IMR-90 (cell line): ENCODE results near the gene LAMC2. TPM values are rescaled to one million over a fixed set of nuclear protein-coding genes. Genes with fewer than 3 reads are reported as not detected.

Experiments
- ATAC-seq: fragments of 200-7000 bp; cut with Tn5 transposase; 2 replicates; pipeline ENCODE4 v1.9.1; 2020; ENCODE audit warnings: low read depth, mild to moderate bottlenecking, moderate library complexity
- BruUV-seq: library from RNA; stranded (reverse); fragments of 400-500 nt; replicated peaks from 2 replicates; lab custom pipeline; 2021; lab: Mats Ljungman, UMichigan
- CTCF ChIA-PET: fragments of 300-600 bp; formaldehyde crosslinking; extraction: SDS; loops from one replicate; lab custom pipeline; 2021; ENCODE audit warnings: antibody characterized with exemption; lab: Yijun Ruan, JAX
- POLR2A ChIA-PET: fragments of 300-600 bp; sonication (Branson Sonifier 250); formaldehyde crosslinking; loops from one replicate; lab custom pipeline; 2022; ENCODE audit warnings: antibody characterized with exemption; ENCODE audit not compliant: unreplicated experiment; lab: Charles Lee
- DNase-seq: peaks from one replicate; pipeline ENCODE4 v3.0.0; 2013
- H2AFZ ChIP-seq: replicated peaks from 2 replicates; pipeline ENCODE3; 2013; ENCODE audit warnings: low read length, mild to moderate bottlenecking; ENCODE audit not compliant: poor library complexity
- H2AK5ac ChIP-seq: 2 replicates; pipeline ENCODE4 v1.6.1; 2013; ENCODE audit warnings: low read depth, low read length, inconsistent platforms
- H2AK9ac ChIP-seq: replicated peaks from 2 replicates; pipeline ENCODE3; 2013; ENCODE audit warnings: mild to moderate bottlenecking, low read depth, low read length, moderate library complexity; ENCODE audit not compliant: poor library complexity
- H2BK120ac ChIP-seq: 2 replicates; pipeline ENCODE4 v1.6.1; 2013; ENCODE audit warnings: low read depth, low read length, inconsistent platforms
- H2BK15ac ChIP-seq: 3 replicates; pipeline ENCODE4 v1.6.1; 2013; ENCODE audit warnings: low read depth, low read length, inconsistent platforms
- H2BK20ac ChIP-seq: 2 replicates; pipeline ENCODE4 v1.6.1; 2013; ENCODE audit warnings: low read depth, mild to moderate bottlenecking, inconsistent platforms, low read length, moderate library complexity
- H2BK5ac ChIP-seq: 2 replicates; pipeline ENCODE4 v1.6.1; 2013; ENCODE audit warnings: mild to moderate bottlenecking, low read depth, low read length, inconsistent platforms; ENCODE audit not compliant: poor library complexity, severe bottlenecking
- H3K14ac ChIP-seq: replicated peaks from 2 replicates; pipeline ENCODE4 v1.6.1; 2013; ENCODE audit warnings: low read depth, low read length, inconsistent platforms
- H3K18ac ChIP-seq: 2 replicates; pipeline ENCODE4 v1.6.1; 2013; ENCODE audit warnings: low read depth, low read length, control low read depth
- H3K23ac ChIP-seq: 2 replicates; pipeline ENCODE4 v1.6.1; 2013; ENCODE audit warnings: low read depth, low read length, inconsistent platforms
- H3K27ac ChIP-seq: 2 replicates; pipeline ENCODE4 v1.5.1; 2013; ENCODE audit warnings: mild to moderate bottlenecking, control low read depth, low read length; ENCODE audit not compliant: insufficient read depth
- H3K27me3 ChIP-seq: 2 replicates; pipeline ENCODE4 v1.6.1; 2013; ENCODE audit warnings: low read length; ENCODE audit not compliant: control insufficient read depth, insufficient read depth
- H3K36me3 ChIP-seq: 2 replicates; pipeline ENCODE4 v1.6.1; 2013; ENCODE audit warnings: low read length, mixed read lengths; ENCODE audit not compliant: control insufficient read depth, insufficient read depth
- H3K4ac ChIP-seq: 2 replicates; pipeline ENCODE4 v1.6.1; 2013; ENCODE audit warnings: low read depth, low read length, inconsistent platforms
- H3K4me1 ChIP-seq: 2 replicates; pipeline ENCODE4 v1.6.1; 2013; ENCODE audit warnings: low read length, mixed read lengths; ENCODE audit not compliant: control insufficient read depth, insufficient read depth
- H3K4me2 ChIP-seq: 2 replicates; pipeline ENCODE4 v1.6.1; 2013; ENCODE audit warnings: low read depth, mild to moderate bottlenecking, control low read depth, low read length, moderate library complexity
- H3K4me3 ChIP-seq: 2 replicates; pipeline ENCODE4 v1.5.1; 2013; ENCODE audit warnings: low read depth, mild to moderate bottlenecking, control low read depth, low read length, moderate library complexity; ENCODE audit not compliant: insufficient read depth
- H3K56ac ChIP-seq: 2 replicates; pipeline ENCODE4 v1.6.1; 2013; ENCODE audit warnings: low read length, inconsistent platforms; ENCODE audit not compliant: insufficient read depth; ENCODE audit errors: extremely low read depth
- H3K79me1 ChIP-seq, 2 experiments: 2 replicates each; pipeline ENCODE4 v1.6.1; 2013; ENCODE audit warnings: low read length in 2 of 2, inconsistent platforms in 1 of 2, low read depth in 1 of 2
- H3K9ac ChIP-seq: 2 replicates; pipeline ENCODE4 v1.6.1; 2013; ENCODE audit warnings: low read depth, low read length, control low read depth
- H3K9me1 ChIP-seq: 2 replicates; pipeline ENCODE4 v1.6.1; 2013; ENCODE audit warnings: low read length, inconsistent platforms; ENCODE audit not compliant: insufficient read depth
- H3K9me3 ChIP-seq: 2 replicates; pipeline ENCODE4 v1.6.1; 2013; ENCODE audit warnings: low read length; ENCODE audit not compliant: control insufficient read depth, insufficient read depth
- H4K20me1 ChIP-seq: 2 replicates; pipeline ENCODE4 v1.6.1; 2013; ENCODE audit warnings: low read length, inconsistent platforms; ENCODE audit not compliant: insufficient read depth
- H4K5ac ChIP-seq: 2 replicates; pipeline ENCODE4 v1.6.1; 2013; ENCODE audit warnings: mild to moderate bottlenecking, low read depth, low read length, control low read depth
- H4K8ac ChIP-seq, 2 experiments: 2 replicates each; pipeline ENCODE4 v1.6.1; 2013; ENCODE audit warnings: low read depth in 2 of 2, low read length in 2 of 2, control low read depth in 1 of 2, inconsistent platforms in 1 of 2
- H4K91ac ChIP-seq: 2 replicates; pipeline ENCODE4 v1.6.1; 2013; ENCODE audit warnings: low read depth, low read length, inconsistent platforms; ENCODE audit not compliant: insufficient read depth
- BHLHE40 ChIP-seq: fragments of 150-350 bp; IDR thresholded peaks from 2 replicates; pipeline ENCODE4 v1.6.1; 2016; ENCODE audit warnings: mild to moderate bottlenecking, low read depth, low read length
- CEBPB ChIP-seq: IDR thresholded peaks from 2 replicates; pipeline ENCODE4 v1.6.1; 2012; ENCODE audit warnings: low read depth, low read length, improper control_type of control experiment
- CHD1 ChIP-seq: IDR thresholded peaks from 2 replicates; pipeline ENCODE4 v1.6.1; 2012; ENCODE audit warnings: low read depth, low read length, improper control_type of control experiment
- FOS ChIP-seq: fragments of 150-350 bp; IDR thresholded peaks from 2 replicates; pipeline ENCODE4 v1.6.1; 2016; ENCODE audit warnings: low read depth, low read length
- MAFK ChIP-seq: IDR thresholded peaks from 2 replicates; pipeline ENCODE4 v1.6.1; 2012; ENCODE audit warnings: low read depth, low read length, improper control_type of control experiment
- MAZ ChIP-seq: IDR thresholded peaks from 2 replicates; pipeline ENCODE4 v1.6.1; 2012; ENCODE audit warnings: low read depth, mild to moderate bottlenecking, low read length, improper control_type of control experiment, moderate library complexity, borderline replicate concordance
- MXI1 ChIP-seq: IDR thresholded peaks from 2 replicates; pipeline ENCODE4 v1.6.1; 2012; ENCODE audit warnings: low read depth, mild to moderate bottlenecking, low read length, moderate library complexity, borderline replicate concordance
- POLR2A ChIP-seq: IDR thresholded peaks from 2 replicates; pipeline ENCODE4 v1.6.1; 2012; ENCODE audit warnings: mild to moderate bottlenecking, low read depth, low read length
- RAD21 ChIP-seq: IDR thresholded peaks from 2 replicates; pipeline ENCODE4 v1.6.1; 2012; ENCODE audit warnings: low read length, improper control_type of control experiment
- RCOR1 ChIP-seq: IDR thresholded peaks from 2 replicates; pipeline ENCODE4 v1.6.1; 2012; ENCODE audit warnings: mild to moderate bottlenecking, low read length, improper control_type of control experiment; ENCODE audit not compliant: insufficient replicate concordance
- RFX5 ChIP-seq: IDR thresholded peaks from 2 replicates; pipeline ENCODE4 v1.8.0; 2012; ENCODE audit warnings: low read depth, mild to moderate bottlenecking, low read length, moderate library complexity
- SMC3 ChIP-seq: fragments of 150-350 bp; IDR thresholded peaks from 2 replicates; pipeline ENCODE4 v1.6.1; 2016; ENCODE audit warnings: low read depth, mild to moderate bottlenecking, antibody characterized with exemption, low read length, moderate library complexity
- WGBS, 2 experiments: methylation state at CpG; one replicate each; pipeline versions ENCODE4 v1.1.5 to v1.1.7; 2013; ENCODE audit warnings: missing lambda C conversion rate in 2 of 2; ENCODE audit not compliant: insufficient read length in 1 of 2; ENCODE audit errors: extremely low coverage in 2 of 2; 5-methylcytosine and 5-hydroxymethylcytosine counted together
- dilution Hi-C: fragments of 300-500 bp; cut with HindIII; formaldehyde crosslinking; loops from one replicate; pipeline ENCODE4 v1.14.3; 2018; ENCODE audit warnings: low sequenced_read_pairs; ENCODE audit not compliant: unreplicated experiment
- in situ Hi-C: fragments of 300-500 bp; cut with MboI; formaldehyde crosslinking; loops from 3 replicates; pipeline ENCODE4 v1.14.3; 2019; ENCODE audit warnings: low sequenced_read_pairs, inconsistent platforms, mixed read lengths
- intact Hi-C: fragments of 100-400 bp; cut with micrococcal nuclease; formaldehyde crosslinking; loops from 2 replicates; pipeline ENCODE4 v1.10.0; 2022
- polyA plus RNA-seq, 3 experiments: library from polyadenylated mRNA; depleted of rRNA; stranded (reverse); fragments of >200 nt; gene quantifications; 2 replicates each; pipeline ENCODE4 v1.2.3, GENCODE V29; 2012; ENCODE audit warnings: low replicate concordance in 1 of 3
- total RNA-seq: library from RNA; depleted of rRNA; stranded (reverse); fragments of >200 nt; gene quantifications from 2 replicates; pipeline ENCODE4 v1.2.3, GENCODE V29; 2012
- TF ChIP-seq, protein P1 (sequence below): fragments of 150-350 bp; IDR thresholded peaks from 2 replicates; pipeline ENCODE4 v1.6.1; 2016; ENCODE audit warnings: low read depth, mild to moderate bottlenecking, low read length, moderate library complexity, borderline replicate concordance

The LAMC2 gene
- total and polyA plus RNA-seq, 2 of the 4 experiments (the other 2 are of a cell fraction) = 2.3 to 2.8 TPM

DNA sequence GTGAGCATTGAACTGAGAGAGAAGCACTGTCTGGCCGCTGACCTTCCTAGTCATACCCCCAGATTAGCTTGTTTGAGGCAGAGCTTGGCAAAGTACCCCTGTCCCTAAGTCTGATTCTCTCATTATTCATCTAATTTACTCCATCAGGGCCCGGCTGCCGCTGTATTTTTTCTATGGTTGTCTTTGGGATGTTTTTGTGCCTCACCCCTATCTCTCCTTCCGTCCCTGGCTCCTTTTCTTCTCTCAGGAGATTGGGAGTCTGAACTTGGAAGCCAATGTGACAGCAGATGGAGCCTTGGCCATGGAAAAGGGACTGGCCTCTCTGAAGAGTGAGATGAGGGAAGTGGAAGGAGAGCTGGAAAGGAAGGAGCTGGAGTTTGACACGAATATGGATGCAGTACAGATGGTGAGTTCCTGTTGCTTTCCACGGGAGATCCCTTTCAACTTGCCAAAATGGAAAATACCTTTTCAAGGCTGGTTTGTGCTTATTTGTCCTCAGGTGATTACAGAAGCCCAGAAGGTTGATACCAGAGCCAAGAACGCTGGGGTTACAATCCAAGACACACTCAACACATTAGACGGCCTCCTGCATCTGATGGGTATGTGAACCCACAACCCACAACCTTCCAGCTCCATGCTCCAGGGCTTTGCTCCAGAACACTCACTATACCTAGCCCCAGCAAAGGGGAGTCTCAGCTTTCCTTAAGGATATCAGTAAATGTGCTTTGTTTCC is 53.9 kb downstream of the LAMC2 start (continued):
- TF ChIP-seq CEBPB = no peak
- no peak for TF ChIP-seq MXI1

DNA sequence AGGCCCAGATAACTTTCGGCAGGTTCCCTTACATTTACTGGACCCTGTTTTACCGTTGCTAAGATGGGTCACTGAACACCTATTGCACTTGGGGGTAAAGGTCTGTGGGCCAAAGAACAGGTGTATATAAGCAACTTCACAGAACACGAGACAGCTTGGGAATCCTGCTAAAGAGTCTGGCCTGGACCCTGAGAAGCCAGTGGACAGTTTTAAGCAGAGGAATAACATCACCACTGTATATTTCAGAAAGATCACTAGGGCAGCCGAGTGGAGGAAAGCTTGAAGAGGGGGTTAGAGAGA is 54.4 kb downstream of the LAMC2 start:
- H4K5ac ChIP-seq = no peak overlapping the region
- no peak overlapping the region for H3K18ac ChIP-seq
- no CpG with 5 or more reads among the region's 4 CpGs for WGBS, 2 experiments
- BruUV-seq = no TSS peak
- no peak overlapping the region for H3K14ac ChIP-seq
- no peak for DNase-seq
- H2BK120ac ChIP-seq = no peak overlapping the region
- TF ChIP-seq RCOR1 (no peak), RAD21 (no peak), CHD1 (no peak), MXI1 (no peak), MAFK (no peak), FOS (no peak), CEBPB (no peak), MAZ (no peak), POLR2A (no peak), BHLHE40 (no peak), RFX5 (no peak), SMC3 (no peak)
- TF ChIP-seq, protein P1, sequence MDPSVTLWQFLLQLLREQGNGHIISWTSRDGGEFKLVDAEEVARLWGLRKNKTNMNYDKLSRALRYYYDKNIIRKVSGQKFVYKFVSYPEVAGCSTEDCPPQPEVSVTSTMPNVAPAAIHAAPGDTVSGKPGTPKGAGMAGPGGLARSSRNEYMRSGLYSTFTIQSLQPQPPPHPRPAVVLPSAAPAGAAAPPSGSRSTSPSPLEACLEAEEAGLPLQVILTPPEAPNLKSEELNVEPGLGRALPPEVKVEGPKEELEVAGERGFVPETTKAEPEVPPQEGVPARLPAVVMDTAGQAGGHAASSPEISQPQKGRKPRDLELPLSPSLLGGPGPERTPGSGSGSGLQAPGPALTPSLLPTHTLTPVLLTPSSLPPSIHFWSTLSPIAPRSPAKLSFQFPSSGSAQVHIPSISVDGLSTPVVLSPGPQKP = no peak
- no peak overlapping the region for H2BK20ac ChIP-seq
- H3K4ac ChIP-seq = no peak overlapping the region
- no peaks in the 10 kb centered on the region for H3K27me3 ChIP-seq
- H3K56ac ChIP-seq = no peak overlapping the region
- H3K36me3 ChIP-seq = no peaks in the 10 kb centered on the region
- no peaks in the 10 kb centered on the region for H4K20me1 ChIP-seq
- ATAC-seq = no peak
- in situ Hi-C loops = loop anchor here (25.0 kb wide), 1 partner anchor 278 kb away; the partner anchor contains the start of gene SHCBP1L
- H3K4me1 ChIP-seq = peaks cover 5% of the 10 kb centered on the region
- H3K27ac ChIP-seq = no peak overlapping the region
- ChIA-PET CTCF (no interaction called here), POLR2A (no interaction called here)
- H3K4me3 ChIP-seq = no peak overlapping the region
- intact Hi-C loops = no loop called here
- peak overlapping the region; percentile 41; the same call in 1 of the 3 replicates for H2BK15ac ChIP-seq
- H4K91ac ChIP-seq = no peak overlapping the region
- no peak overlapping the region for H2AFZ ChIP-seq
- peak overlapping the region in 1 of 2 experiments; percentile 19; a peak in 1 of 4 replicates for H4K8ac ChIP-seq
- H3K9me3 ChIP-seq = no peaks in the 10 kb centered on the region
- no peak overlapping the region for H3K4me2 ChIP-seq
- peaks cover 6% of the 10 kb centered on the region for H3K9me1 ChIP-seq
- no peaks in the 10 kb centered on the region; a peak in 1 of 4 replicates for H3K79me1 ChIP-seq
- no peak overlapping the region for H2AK5ac ChIP-seq
- no peak overlapping the region for H3K9ac ChIP-seq
- no peak overlapping the region for H2AK9ac ChIP-seq
- H3K23ac ChIP-seq = no peak overlapping the region
- dilution Hi-C loops = no loop called here
- H2BK5ac ChIP-seq = no peak overlapping the region
